WTC11 (cell line): Measurements from ENCODE around the gene ETNK2. TPM values are rescaled to one million over a fixed set of nuclear protein-coding genes. Genes with fewer than 3 reads are reported as not detected.

Source experiments
- ATAC-seq: fragments of 200-7000 bp; cut with Tn5 transposase; 2 replicates; pipeline ENCODE4 v1.10.0; 2021; ENCODE audit warnings: mild to moderate bottlenecking, moderate library complexity
- Bru-seq: library from RNA; stranded (reverse); fragments of 400-500 nt; gene quantifications from one replicate; lab custom pipeline; 2021; lab: Mats Ljungman, UMichigan
- CTCF ChIA-PET: fragments of 300-600 bp; sonication (Branson Sonifier 250); formaldehyde crosslinking; loops from one replicate; lab custom pipeline; 2021; ENCODE audit warnings: antibody characterized with exemption; lab: Charles Lee
- POLR2A ChIA-PET: fragments of 350-600 bp; sonication (Branson Sonifier 250); formaldehyde crosslinking; loops from one replicate; lab custom pipeline; 2021; ENCODE audit warnings: antibody characterized with exemption; lab: Charles Lee
- DNase-seq: peaks from one replicate; pipeline ENCODE4 v3.0.0; 2021; ENCODE audit warnings: low spot score
- H3K27ac Mint-ChIP-seq: 2 replicates; pipeline ENCODE4 v1.8.0; 2021; ENCODE audit warnings: mixed read lengths
- H3K27me3 Mint-ChIP-seq: 2 replicates; pipeline ENCODE4 v1.8.0; 2021; ENCODE audit warnings: low read depth, mild to moderate bottlenecking, moderate library complexity, mixed read lengths
- H3K36me3 Mint-ChIP-seq: 2 replicates; pipeline ENCODE4 v1.8.0; 2021; ENCODE audit warnings: mixed read lengths
- H3K4me1 Mint-ChIP-seq: 2 replicates; pipeline ENCODE4 v1.8.0; 2022; ENCODE audit warnings: mixed read lengths
- H3K4me3 Mint-ChIP-seq: 2 replicates; pipeline ENCODE4 v1.8.0; 2021; ENCODE audit warnings: mild to moderate bottlenecking, moderate library complexity, mixed read lengths
- H3K9me3 Mint-ChIP-seq: 2 replicates; pipeline ENCODE4 v1.8.0; 2021; ENCODE audit warnings: mixed read lengths
- CREB1 ChIP-seq: sonication (generic); formaldehyde crosslinking; IDR thresholded peaks from 2 replicates; pipeline ENCODE4 v1.8.0; 2023; ENCODE audit warnings: mild to moderate bottlenecking, missing genetic modification reagents
- FOXP1 ChIP-seq: sonication (generic); formaldehyde crosslinking; IDR thresholded peaks from 2 replicates; pipeline ENCODE4 v1.8.0; 2022; ENCODE audit warnings: missing genetic modification reagents, mild to moderate bottlenecking, moderate library complexity, borderline replicate concordance
- GABPB1 ChIP-seq: sonication (generic); formaldehyde crosslinking; IDR thresholded peaks from 2 replicates; pipeline ENCODE4 v1.8.1; 2023; ENCODE audit warnings: mild to moderate bottlenecking, missing genetic modification reagents
- NR3C1 ChIP-seq: sonication (generic); formaldehyde crosslinking; conservative IDR thresholded peaks from 2 replicates; pipeline ENCODE4 v1.8.1; 2023; ENCODE audit warnings: low read depth, mild to moderate bottlenecking, missing genetic modification reagents
- RELA ChIP-seq: sonication (generic); formaldehyde crosslinking; IDR thresholded peaks from 2 replicates; pipeline ENCODE4 v1.8.1; 2022; ENCODE audit warnings: missing genetic modification reagents, mild to moderate bottlenecking, borderline replicate concordance
- ZNF423 ChIP-seq: fragments of 250-450 bp; sonication (Bioruptor Pico); IDR thresholded peaks from 2 replicates; pipeline ENCODE4 v2.1.2; 2022; ENCODE audit warnings: mild to moderate bottlenecking, moderate library complexity
- ZNF671 ChIP-seq: fragments of 250-450 bp; sonication (Bioruptor Pico); IDR thresholded peaks from 2 replicates; pipeline ENCODE4 v1.8.0; 2021; ENCODE audit warnings: mild to moderate bottlenecking
- long read RNA-seq, 3 experiments: library from RNA in 1 of 3; library from capped mRNA in 1 of 3; library from polyadenylated mRNA in 1 of 3; unstranded in 2 of 3; stranded (forward) in 1 of 3; transcript quantifications; one replicate each; pipeline ENCODE4 v2.0.0, GENCODE V29; 2021
- total RNA-seq: library from RNA; stranded (reverse); gene quantifications from 3 replicates; pipeline ENCODE4 v1.2.3, GENCODE V29; 2021
- TF ChIP-seq, protein P1 (sequence below): sonication (generic); formaldehyde crosslinking; IDR thresholded peaks from 2 replicates; pipeline ENCODE4 v1.8.1; 2023; ENCODE audit warnings: mild to moderate bottlenecking, moderate library complexity, missing genetic modification reagents
- TF ChIP-seq, protein P2 (sequence below): sonication (generic); formaldehyde crosslinking; IDR thresholded peaks from 2 replicates; pipeline ENCODE4 v1.8.0; 2023; ENCODE audit warnings: missing genetic modification reagents, mild to moderate bottlenecking, borderline replicate concordance
- TF ChIP-seq, protein P3 (sequence below): sonication (generic); formaldehyde crosslinking; IDR thresholded peaks from 2 replicates; pipeline ENCODE4 v1.8.0; 2022; ENCODE audit warnings: mild to moderate bottlenecking, missing genetic modification reagents

Gene ETNK2
- total RNA-seq (18.3 to 20.2 TPM (median 19.7 TPM) in 3 replicates), Bru-seq, nascent RNA (percentile 47 among the genes with signal in this experiment)
- long read RNA-seq, experiment 1, transcript ETNK2-203 (8 exons, 2,434 nt), result major isoform, 95 of 125 reads
- long read RNA-seq, experiment 1, transcript ETNK2-202 (8 exons, 2,431 nt), result minor isoform, 10 of 125 reads
- long read RNA-seq, experiment 1, partial matches to known transcripts, result 1 of 125 reads
- long read RNA-seq, experiment 1, other reads (novel, unspliced or antisense), result 19 of 125 reads
- long read RNA-seq, experiment 2, transcript ETNK2-203 (8 exons, 2,434 nt), result major isoform, 10 of 22 reads
- long read RNA-seq, experiment 2, partial matches to known transcripts, result 4 of 22 reads
- long read RNA-seq, experiment 2, other reads (novel, unspliced or antisense), result 7 of 22 reads
- long read RNA-seq, experiment 3, result 0 reads

GRCh38 chr1:204151552-204152309, at the start of gene ETNK2:
TSS of gene ETNK2 (minus strand) at chr1:204152044. CDS start at chr1:204151852, 192 bp downstream.
- Mint-ChIP-seq H3K27me3 (peaks cover 29% of the 10 kb centered on the region), H3K27ac (no peak within 1 kb of the TSS), H3K36me3 (no peaks in the 10 kb centered on the region), H3K4me1 (peaks cover 39% of the 10 kb centered on the region), H3K4me3 (peak within 1 kb of the TSS; percentile 73), H3K9me3 (no peaks in the 10 kb centered on the region)
- CTCF ChIA-PET, result interaction anchor here (0.6 to 3.1 kb wide), 19 partner anchors 8 to 648 kb away, joined by 3 to 29 read pairs (median 4); partner anchors contain the start of gene GOLT1A
- TF ChIP-seq, protein P1, sequence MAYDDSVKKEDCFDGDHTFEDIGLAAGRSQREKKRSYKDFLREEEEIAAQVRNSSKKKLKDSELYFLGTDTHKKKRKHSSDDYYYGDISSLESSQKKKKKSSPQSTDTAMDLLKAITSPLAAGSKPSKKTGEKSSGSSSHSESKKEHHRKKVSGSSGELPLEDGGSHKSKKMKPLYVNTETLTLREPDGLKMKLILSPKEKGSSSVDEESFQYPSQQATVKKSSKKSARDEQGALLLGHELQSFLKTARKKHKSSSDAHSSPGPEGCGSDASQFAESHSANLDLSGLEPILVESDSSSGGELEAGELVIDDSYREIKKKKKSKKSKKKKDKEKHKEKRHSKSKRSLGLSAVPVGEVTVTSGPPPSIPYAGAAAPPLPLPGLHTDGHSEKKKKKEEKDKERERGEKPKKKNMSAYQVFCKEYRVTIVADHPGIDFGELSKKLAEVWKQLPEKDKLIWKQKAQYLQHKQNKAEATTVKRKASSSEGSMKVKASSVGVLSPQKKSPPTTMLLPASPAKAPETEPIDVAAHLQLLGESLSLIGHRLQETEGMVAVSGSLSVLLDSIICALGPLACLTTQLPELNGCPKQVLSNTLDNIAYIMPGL (CRISPR knock-in tag), result peak; percentile 57; the same call in 1 of the 2 replicates
- TF ChIP-seq, protein P2, sequence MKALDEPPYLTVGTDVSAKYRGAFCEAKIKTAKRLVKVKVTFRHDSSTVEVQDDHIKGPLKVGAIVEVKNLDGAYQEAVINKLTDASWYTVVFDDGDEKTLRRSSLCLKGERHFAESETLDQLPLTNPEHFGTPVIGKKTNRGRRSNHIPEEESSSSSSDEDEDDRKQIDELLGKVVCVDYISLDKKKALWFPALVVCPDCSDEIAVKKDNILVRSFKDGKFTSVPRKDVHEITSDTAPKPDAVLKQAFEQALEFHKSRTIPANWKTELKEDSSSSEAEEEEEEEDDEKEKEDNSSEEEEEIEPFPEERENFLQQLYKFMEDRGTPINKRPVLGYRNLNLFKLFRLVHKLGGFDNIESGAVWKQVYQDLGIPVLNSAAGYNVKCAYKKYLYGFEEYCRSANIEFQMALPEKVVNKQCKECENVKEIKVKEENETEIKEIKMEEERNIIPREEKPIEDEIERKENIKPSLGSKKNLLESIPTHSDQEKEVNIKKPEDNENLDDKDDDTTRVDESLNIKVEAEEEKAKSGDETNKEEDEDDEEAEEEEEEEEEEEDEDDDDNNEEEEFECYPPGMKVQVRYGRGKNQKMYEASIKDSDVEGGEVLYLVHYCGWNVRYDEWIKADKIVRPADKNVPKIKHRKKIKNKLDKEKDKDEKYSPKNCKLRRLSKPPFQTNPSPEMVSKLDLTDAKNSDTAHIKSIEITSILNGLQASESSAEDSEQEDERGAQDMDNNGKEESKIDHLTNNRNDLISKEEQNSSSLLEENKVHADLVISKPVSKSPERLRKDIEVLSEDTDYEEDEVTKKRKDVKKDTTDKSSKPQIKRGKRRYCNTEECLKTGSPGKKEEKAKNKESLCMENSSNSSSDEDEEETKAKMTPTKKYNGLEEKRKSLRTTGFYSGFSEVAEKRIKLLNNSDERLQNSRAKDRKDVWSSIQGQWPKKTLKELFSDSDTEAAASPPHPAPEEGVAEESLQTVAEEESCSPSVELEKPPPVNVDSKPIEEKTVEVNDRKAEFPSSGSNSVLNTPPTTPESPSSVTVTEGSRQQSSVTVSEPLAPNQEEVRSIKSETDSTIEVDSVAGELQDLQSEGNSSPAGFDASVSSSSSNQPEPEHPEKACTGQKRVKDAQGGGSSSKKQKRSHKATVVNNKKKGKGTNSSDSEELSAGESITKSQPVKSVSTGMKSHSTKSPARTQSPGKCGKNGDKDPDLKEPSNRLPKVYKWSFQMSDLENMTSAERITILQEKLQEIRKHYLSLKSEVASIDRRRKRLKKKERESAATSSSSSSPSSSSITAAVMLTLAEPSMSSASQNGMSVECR (CRISPR knock-in tag), result peak; percentile 51; the same call in 1 of the 2 replicates
- 0 out of 2 replicates have a peak, but pooled peaks have one; percentile 10 for TF ChIP-seq NR3C1 (CRISPR knock-in tag)
- 0 out of 2 replicates have a peak, but pooled peaks have one; percentile 70 for TF ChIP-seq RELA
- TF ChIP-seq FOXP1, result 0 out of 2 replicates have a peak, but pooled peaks have one; percentile 33
- no peak for TF ChIP-seq CREB1
- no peak for TF ChIP-seq ZNF671 (CRISPR knock-in tag)
- peak; percentile 91 for TF ChIP-seq ZNF423
- POLR2A ChIA-PET, result interaction anchor here (1.3 to 1.8 kb wide), 4 partner anchors 11 to 71 kb away, joined by 3 to 5 read pairs (median 4); no protein-coding TSS in a partner anchor
- ATAC-seq (peak; percentile 29), DNase-seq (peak; percentile 66)

DNA sequence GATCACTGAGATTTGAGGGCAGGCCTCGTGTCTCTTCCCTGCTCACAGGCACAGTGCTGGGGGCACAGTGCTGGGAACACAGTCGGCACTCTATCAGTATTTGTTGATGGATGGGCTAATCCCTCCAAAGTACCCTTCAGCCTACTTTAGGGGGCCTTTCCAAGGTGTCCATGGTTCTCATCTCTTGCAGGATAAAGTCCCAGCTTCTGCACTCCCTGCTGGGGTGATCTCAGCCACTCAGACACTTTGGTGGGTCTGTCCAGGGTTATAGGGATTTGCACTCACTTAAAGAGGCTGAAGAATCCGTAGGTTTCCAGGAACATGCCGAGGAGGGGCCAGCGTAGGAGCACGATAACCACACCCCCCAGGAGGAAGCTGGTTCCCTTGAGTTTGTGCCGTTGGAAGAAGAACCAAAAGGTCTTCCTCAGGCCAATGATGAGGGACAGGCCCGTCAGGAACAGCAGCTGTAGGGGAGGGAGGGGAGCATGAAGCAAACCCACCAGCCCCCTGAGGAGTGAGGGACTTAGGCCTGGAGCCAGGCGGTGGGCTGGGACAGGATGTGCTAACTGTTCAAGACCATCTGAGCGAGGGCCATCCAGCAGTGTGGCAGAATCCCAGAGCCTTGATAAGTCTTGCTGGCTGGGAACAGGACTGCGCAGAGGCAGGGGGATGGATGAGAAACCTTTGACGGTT, 49.6 kb upstream of the ETNK2 start:
- no peaks in the 10 kb centered on the region for H3K36me3 Mint-ChIP-seq
- no peaks in the 10 kb centered on the region for H3K9me3 Mint-ChIP-seq
- peaks cover 2% of the 10 kb centered on the region; the same call in 1 of the 2 replicates for H3K27me3 Mint-ChIP-seq
- ChIA-PET CTCF (interaction anchor here (1.3 kb wide), 1 partner anchor 197 kb away, joined by 4 read pairs; no protein-coding TSS in a partner anchor), POLR2A (no interaction called here)
- ATAC-seq (no peak), DNase-seq (no peak)
- TF ChIP-seq GABPB1, result no peak
- TF ChIP-seq, protein P3, sequence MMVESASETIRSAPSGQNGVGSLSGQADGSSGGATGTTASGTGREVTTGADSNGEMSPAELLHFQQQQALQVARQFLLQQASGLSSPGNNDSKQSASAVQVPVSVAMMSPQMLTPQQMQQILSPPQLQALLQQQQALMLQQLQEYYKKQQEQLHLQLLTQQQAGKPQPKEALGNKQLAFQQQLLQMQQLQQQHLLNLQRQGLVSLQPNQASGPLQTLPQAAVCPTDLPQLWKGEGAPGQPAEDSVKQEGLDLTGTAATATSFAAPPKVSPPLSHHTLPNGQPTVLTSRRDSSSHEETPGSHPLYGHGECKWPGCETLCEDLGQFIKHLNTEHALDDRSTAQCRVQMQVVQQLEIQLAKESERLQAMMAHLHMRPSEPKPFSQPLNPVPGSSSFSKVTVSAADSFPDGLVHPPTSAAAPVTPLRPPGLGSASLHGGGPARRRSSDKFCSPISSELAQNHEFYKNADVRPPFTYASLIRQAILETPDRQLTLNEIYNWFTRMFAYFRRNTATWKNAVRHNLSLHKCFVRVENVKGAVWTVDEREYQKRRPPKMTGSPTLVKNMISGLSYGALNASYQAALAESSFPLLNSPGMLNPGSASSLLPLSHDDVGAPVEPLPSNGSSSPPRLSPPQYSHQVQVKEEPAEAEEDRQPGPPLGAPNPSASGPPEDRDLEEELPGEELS (CRISPR knock-in tag), result no peak
- H3K27ac Mint-ChIP-seq, result no peak overlapping the region
- no peak overlapping the region for H3K4me3 Mint-ChIP-seq
- H3K4me1 Mint-ChIP-seq, result peaks cover 10% of the 10 kb centered on the region
